ENCODE data around the gene SCARF2. TPM values are rescaled to one million over a fixed set of nuclear protein-coding genes. Genes with fewer than 3 reads are reported as not detected.

SCARF2 gene
- total and polyA plus RNA-seq, 7 donors = under 0.01 to 12.8 (median 6.4) TPM

DNA sequence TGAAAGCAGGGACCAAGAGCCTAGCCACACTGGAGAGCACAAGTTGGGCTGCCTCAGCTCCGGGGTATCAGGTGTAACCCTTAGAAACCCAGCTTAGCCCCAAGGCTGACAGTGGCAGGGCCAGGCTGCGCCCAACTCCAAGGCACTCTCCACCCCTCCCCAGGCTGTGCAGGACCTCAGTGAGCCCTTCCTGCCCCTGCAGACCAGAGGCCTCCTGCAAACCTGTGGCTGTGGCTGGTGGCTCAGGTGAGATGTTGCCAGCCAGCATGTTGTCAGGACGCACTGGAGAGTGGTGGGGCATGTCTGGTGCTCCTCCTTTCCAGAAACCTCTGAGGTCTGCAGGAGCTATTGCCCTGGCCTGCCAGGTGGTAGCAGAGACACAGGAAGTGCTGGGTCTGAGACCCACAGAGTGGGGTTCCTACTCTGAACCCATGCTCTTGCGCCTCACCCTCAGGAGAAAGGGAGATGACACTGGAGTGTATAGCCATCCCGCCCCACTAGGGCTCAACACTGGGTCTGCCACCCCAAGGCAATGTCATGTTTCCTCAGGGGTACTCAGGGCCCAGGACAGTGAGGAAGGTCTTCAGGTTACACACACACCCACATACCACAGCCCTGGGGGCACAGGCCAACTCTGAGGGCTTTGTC lies 2.4 kb upstream of the SCARF2 start:
- H3K36me3 ChIP-seq = peaks cover 0 to 33% (median 7%) of the 10 kb centered on the region in 4 donors
- no peak overlapping the region for H3K27ac ChIP-seq
- no peak overlapping the region for H3K4me3 ChIP-seq
- WGBS, 2 donors = 95 to 98% methylated on average over 5 of the region's 5 CpGs
- peak; percentile 54 for DNase-seq
- TF ChIP-seq EP300 (IDR thresholded peaks at IDR 0.05) (no peak), POLR2A (IDR thresholded peaks at IDR 0.05) (no peak), POLR2AphosphoS5 (IDR thresholded peaks at IDR 0.05) (no peak)
- TF ChIP-seq, protein P1, sequence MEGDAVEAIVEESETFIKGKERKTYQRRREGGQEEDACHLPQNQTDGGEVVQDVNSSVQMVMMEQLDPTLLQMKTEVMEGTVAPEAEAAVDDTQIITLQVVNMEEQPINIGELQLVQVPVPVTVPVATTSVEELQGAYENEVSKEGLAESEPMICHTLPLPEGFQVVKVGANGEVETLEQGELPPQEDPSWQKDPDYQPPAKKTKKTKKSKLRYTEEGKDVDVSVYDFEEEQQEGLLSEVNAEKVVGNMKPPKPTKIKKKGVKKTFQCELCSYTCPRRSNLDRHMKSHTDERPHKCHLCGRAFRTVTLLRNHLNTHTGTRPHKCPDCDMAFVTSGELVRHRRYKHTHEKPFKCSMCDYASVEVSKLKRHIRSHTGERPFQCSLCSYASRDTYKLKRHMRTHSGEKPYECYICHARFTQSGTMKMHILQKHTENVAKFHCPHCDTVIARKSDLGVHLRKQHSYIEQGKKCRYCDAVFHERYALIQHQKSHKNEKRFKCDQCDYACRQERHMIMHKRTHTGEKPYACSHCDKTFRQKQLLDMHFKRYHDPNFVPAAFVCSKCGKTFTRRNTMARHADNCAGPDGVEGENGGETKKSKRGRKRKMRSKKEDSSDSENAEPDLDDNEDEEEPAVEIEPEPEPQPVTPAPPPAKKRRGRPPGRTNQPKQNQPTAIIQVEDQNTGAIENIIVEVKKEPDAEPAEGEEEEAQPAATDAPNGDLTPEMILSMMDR (IDR thresholded peaks at IDR 0.05) = no peak
- H3K9me3 ChIP-seq = no peaks in the 10 kb centered on the region
- intact Hi-C loops (cut with DNase I) = loop anchor here (5.0 kb wide), 1 partner anchor 57 kb away; the partner anchor contains the start of gene KLHL22
- H3K4me1 ChIP-seq = peaks cover 0 to 39% (median 35%) of the 10 kb centered on the region in 4 donors
- peaks cover 0 to 18% (median 0%) of the 10 kb centered on the region in 3 donors for H3K27me3 ChIP-seq

DNA sequence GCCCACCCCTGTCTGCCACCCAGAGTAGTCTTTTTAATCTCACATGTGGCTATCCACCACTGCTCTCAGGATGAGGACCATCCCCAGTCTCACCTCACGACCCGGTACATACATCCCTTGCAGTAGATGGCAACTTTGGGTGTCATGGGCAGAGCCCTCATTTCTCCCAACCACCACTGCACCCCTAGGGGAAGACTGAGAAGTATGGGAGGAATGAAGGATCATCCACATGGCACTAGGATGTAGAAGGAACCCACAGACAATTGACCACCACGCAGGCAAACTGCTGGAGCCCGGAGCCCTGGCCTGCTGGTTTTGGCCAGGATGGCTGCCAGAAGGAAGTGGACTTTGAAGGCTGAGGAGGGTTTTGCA lies 1.9 kb upstream of the SCARF2 start:
- Histone ChIP-seq H3K4me3 (no peak overlapping the region), H3K27ac (no peak overlapping the region), H3K36me3 (peaks cover 0 to 28% (median 7%) of the 10 kb centered on the region in 4 donors), H3K4me1 (peaks cover 0 to 41% (median 35%) of the 10 kb centered on the region in 4 donors), H3K9me3 (no peaks in the 10 kb centered on the region), H3K27me3 (peaks cover 0 to 21% (median 0%) of the 10 kb centered on the region in 3 donors)
- peak; percentile 50 for DNase-seq
- intact Hi-C loops (cut with DNase I) = loop anchor here (5.0 kb wide), 1 partner anchor 58 kb away; the partner anchor contains the start of gene KLHL22
- WGBS, 2 donors = 92 to 93% methylated on average over 4 of the region's 4 CpGs
- TF ChIP-seq POLR2AphosphoS5 (IDR thresholded peaks at IDR 0.05) (no peak), EP300 (IDR thresholded peaks at IDR 0.05) (no peak), POLR2A (IDR thresholded peaks at IDR 0.05) (no peak)
- TF ChIP-seq, protein P1 (IDR thresholded peaks at IDR 0.05) = no peak

DNA sequence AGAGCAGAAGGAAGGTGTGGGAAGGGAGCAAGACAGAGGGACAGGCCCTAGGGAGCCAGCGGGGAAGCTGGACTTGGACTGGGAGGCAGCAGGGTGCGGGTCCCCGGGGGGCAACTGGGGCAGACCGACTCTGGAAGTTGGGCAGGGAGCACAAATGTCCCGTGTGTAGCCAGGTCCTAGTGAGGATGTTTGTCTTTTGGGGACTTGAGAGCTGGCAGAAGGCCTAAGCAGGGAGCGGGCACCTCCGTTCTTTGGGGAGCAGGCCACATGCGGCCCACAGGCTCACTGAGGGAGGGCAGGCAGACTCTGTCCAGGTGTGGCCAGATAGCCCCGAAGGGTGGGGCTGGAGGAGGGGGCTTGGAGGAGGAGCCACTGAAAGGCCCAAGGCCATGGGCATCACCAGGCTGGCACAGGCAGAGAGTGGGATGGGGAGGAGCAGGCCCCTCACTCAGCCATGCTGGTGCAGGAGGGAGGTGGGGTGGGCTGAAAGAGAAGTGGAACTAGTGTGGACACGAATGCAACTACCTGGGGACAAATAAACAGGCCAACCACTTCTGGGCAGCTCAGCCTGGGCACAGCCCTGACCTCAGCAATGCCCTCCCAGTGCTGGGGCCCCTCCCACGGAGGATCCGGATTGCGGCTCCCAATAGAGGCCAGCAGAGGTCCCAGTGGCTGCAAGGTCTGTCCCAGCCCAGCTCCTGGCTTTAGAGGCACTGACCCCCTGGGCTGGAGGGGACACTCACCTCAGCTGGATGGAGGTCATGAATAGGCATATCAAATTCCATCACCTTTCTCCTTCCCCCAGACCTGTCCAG lies 1.3 kb upstream of the SCARF2 start:
- H3K27me3 ChIP-seq = peaks cover 0 to 21% (median 0%) of the 10 kb centered on the region in 3 donors
- H3K9me3 ChIP-seq = no peaks in the 10 kb centered on the region
- DNase-seq = peak; percentile 67
- intact Hi-C loops (cut with DNase I) = loop anchor here (5.0 kb wide), 1 partner anchor 58 kb away; the partner anchor contains the start of gene KLHL22
- H3K4me3 ChIP-seq = peak overlapping the region; percentile 55 to 61 (median 58)
- H3K36me3 ChIP-seq = peaks cover 0 to 22% (median 6%) of the 10 kb centered on the region in 4 donors
- TF ChIP-seq EP300 (IDR thresholded peaks at IDR 0.05) (no peak), POLR2A (IDR thresholded peaks at IDR 0.05) (no peak), POLR2AphosphoS5 (IDR thresholded peaks at IDR 0.05) (no peak)
- TF ChIP-seq, protein P1 (IDR thresholded peaks at IDR 0.05) = no peak
- H3K4me1 ChIP-seq = peaks cover 0 to 41% (median 35%) of the 10 kb centered on the region in 4 donors
- H3K27ac ChIP-seq = peak overlapping the region; percentile 73 to 91 (median 82)
- 65 to 77% methylated on average over 13 of the region's 13 CpGs for WGBS, 2 donors

DNA sequence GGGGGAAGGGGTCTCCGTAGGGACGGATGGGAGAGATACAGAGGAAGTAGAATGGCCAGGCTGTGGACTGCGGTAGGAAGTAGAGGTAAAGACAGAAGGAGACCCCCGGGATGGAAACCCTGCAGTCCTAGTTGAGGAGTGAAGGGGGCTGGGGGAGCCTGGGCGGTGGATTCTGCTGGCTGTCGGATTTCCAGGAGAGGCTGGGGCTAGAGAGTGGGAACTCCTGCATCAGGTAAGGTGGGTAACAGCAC lies 727 bp upstream of the SCARF2 start:
- TF ChIP-seq, protein P1 (IDR thresholded peaks at IDR 0.05) = no peak
- TF ChIP-seq EP300 (IDR thresholded peaks at IDR 0.05) (no peak), POLR2A (IDR thresholded peaks at IDR 0.05) (no peak), POLR2AphosphoS5 (IDR thresholded peaks at IDR 0.05) (no peak)
- peaks cover 0 to 41% (median 35%) of the 10 kb centered on the region in 4 donors for H3K4me1 ChIP-seq
- H3K27me3 ChIP-seq = peaks cover 0 to 21% (median 0%) of the 10 kb centered on the region in 3 donors

More for the DNA sequence above, 727 bp upstream of the SCARF2 start:
- peaks cover 0 to 18% (median 6%) of the 10 kb centered on the region in 4 donors for H3K36me3 ChIP-seq
- peak overlapping the region; percentile 73 to 91 (median 82) for H3K27ac ChIP-seq
- H3K9me3 ChIP-seq = no peaks in the 10 kb centered on the region
- DNase-seq = no peak
- intact Hi-C loops (cut with DNase I) = loop anchor here (5.0 kb wide), 1 partner anchor 59 kb away; the partner anchor contains the start of gene KLHL22
- 36 to 45% methylated on average over 6 of the region's 6 CpGs for WGBS, 2 donors
- H3K4me3 ChIP-seq = peak overlapping the region; percentile 55 to 61 (median 58)
